GM19467 (cell line): Measurements from ENCODE around the gene SCAI.
"Not testable (repeated sequence)": the region's sequence is repeated elsewhere in the genome, so short reads cannot be mapped to it uniquely, and the experiment has no call there.

ENCODE experiments used
- ATAC-seq: cut with Tn5 transposase; IDR thresholded peaks from one replicate; pipeline ENCODE4 v1.9.1; 2021; ENCODE audit warnings: mild to moderate bottlenecking, moderate library complexity; ENCODE audit not compliant: unreplicated experiment

SCAI gene

GRCh38 chr9:124950050-124950718 lies 193.1 kb downstream of the SCAI start:
- ATAC-seq: no peak

GRCh38 chr9:124949387-124949786 lies 193.9 kb downstream of the SCAI start:
- no peak for ATAC-seq

DNA sequence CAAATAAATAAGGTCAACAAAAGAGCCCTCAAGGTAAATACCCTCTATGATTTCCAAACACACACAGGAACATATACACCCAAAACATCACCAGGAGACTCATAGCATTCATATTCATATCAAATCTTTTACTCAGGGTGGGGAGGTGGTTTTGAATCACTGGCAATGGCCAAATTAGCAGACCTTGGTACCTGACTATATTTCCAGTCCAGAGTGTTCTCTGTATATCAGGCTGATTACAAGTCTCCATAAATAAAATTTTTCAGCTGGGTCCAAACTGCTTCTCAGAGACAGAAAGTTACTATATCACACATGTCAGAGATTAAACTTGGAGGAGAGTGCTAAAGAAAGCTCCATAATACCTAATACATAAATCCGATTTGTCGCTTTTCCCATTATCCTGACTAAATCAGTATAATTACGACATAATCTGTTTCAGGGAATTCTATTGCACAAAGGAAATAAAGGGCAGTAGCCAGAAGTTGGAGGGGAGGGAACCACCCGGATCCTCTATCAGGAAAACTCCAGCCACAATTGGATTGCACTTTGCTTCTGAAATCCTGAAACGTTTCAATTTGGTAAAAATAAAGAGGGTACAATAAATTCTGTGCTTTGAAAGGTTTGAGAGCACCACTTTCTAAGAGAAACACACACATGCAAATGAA lies 195.5 kb downstream of the SCAI start:
- ATAC-seq: no peak

- ATAC-seq: no peak
Measured at GRCh38 chr9:124946167-124946566, 197.2 kb downstream of the SCAI start.

DNA sequence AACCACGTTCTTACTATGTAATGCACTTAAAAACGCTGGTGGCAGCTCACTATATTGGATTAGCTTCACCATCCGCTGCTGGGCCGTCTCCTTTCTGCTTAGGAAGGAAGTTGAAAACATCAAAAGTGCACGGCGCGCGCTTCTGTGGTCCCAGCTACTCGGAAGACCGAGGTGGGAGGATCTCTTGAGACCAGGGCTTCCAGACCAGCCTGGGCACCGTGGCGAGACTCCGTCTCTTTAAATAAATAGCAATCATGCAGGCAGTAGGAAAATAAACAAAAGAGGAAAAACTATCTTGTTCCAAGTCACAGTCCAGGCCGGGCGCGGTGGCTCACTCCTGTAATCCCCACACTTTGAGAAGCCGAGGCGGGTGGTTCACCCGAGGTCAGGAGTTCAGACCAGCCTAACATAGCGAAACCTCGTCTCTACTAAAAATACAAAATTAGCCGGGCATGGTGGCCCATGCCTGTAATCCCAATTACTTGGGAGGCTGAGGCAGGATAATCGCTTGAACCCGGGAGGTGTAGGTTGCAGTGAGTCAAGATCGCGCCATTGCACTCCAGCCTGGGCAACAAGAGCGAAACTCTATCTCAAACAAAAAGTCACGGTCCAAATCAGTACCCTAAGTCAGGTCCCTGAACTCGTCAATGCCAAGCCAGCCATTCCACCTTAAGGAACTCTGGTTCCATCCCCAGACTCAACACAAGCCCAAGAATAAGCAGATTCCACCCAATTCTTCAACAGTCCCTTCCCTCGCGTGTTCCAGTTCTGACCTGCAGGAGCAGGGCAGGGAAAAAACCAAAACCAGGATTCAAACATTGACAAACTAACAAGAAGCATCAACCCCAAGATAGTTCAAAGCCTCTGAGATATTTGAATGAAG lies 201.4 kb downstream of the SCAI start:
- ATAC-seq: peak; percentile 25

- peak; percentile 76 for ATAC-seq
Measured at GRCh38 chr9:124940894-124941678, 202.2 kb downstream of the SCAI start, which contains the start of gene GOLGA1. Gene GOLGA1 (minus strand): TSS chr9:124941083. CDS start chr9:124938711, 2,372 bp downstream.

- peak; percentile 9 for ATAC-seq
Measured at GRCh38 chr9:124940521-124940893, 202.8 kb downstream of the SCAI start.

DNA sequence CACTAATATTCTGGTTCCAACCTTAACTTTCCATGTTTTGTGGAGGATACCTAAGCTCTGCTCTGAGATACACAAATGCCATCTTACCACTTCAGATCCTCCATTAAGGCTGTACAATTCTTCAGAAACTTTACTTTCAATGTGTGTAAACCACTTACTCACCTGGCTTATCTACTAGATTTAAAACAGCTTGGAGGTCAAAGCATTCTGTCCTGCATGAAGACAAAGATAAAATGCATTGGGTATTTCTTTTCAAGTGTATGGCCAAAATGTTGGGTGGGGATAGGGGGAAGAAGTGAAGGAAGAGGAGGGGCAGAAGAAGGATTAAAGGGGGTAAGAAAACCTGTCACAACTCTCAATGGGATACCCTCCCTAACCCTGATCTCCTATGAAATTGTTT lies 203.4 kb downstream of the SCAI start:
- no peak for ATAC-seq

- no peak for ATAC-seq
Measured at GRCh38 chr9:124934290-124934689, 209.0 kb downstream of the SCAI start.

DNA sequence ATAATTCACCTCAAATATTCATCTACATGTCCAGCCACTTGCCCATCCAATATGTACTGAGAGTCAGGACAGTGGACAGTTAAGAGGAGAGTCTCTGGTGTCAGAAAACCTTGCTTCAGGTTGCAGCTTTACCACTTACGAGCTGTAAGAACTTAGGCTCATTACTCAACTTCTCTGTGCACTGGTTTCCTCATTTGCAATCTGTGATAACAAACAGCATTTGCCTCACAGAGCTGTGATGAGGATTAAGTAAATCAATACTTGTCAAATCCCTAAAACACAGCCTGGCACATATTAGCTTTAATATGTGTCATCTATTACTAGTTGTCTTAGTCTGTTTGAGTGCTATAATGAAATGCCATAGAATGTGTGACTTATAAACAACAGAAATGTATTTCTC lies 211.0 kb downstream of the SCAI start:
- no peak for ATAC-seq

- no peak for ATAC-seq
Measured at GRCh38 chr9:124929464-124929863, 213.9 kb downstream of the SCAI start.

- ATAC-seq: no peak
Measured at GRCh38 chr9:124928116-124928515, 215.2 kb downstream of the SCAI start.

DNA sequence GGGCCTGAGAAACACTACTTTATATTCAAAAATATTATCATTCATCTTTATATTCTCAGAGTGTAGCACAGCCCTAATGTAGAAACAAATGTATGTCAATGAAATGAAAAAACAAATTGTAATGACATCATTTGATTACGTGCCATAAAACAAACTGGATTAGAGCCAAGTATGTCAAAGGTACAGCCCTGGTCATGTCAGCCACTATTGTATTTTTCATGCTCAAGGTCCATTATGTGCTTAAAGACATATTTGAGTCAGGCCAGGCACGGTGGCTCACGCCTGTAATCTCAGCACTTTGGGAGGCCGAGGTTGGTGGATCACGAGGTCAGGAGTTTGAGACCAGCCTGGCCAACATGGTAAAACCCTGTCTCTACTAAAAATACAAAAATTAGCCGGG lies 222.9 kb downstream of the SCAI start:
- not testable (repeated sequence) for ATAC-seq

DNA sequence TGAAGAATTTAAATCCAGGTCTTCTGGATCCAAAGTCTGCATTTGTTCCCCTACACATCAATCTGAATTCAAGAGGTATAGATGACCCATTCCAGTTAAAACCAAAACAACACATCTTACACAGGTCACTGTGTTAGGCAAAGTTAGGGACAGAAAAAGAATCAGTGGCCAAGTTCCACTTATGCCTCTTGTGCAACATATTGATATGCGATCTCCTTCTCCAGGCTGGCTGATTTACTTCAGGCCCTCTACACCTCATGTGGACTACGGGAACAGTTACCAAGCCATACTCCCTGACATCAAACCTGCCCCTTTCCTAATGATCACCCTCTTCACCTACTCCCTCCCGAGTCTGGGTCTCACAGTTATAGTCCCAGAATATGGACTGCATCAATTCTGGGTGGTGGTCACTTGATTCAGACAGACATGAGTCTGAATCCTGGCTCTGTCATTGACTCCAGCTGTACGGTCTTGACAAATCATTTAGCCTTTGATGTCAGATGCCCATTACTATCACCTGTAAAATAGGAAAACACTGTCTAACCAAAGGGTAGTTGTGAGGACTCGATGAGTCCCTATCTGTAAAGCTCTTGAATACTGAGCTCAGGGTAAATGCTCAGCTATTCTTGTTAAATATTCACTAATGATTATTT lies 228.4 kb downstream of the SCAI start:
- no peak for ATAC-seq

DNA sequence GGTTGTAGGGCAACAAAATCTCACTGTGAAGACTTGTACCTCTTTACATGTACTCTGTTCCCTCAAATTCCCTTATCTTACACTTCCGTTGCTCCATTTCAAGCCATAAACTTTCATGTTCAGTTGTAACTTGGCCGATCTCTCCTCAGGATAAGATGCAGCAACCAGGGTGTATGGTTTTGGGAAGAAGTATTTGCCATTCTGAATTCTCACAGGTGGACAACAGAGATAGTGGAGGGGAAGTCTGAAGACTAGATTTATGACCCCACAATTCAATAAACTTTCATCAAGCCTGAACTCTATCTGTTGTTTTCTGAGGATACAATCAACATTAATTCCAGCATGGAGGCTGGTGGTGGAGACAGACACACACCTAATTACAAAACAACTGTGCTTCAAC lies 229.9 kb downstream of the SCAI start:
- ATAC-seq: no peak

DNA sequence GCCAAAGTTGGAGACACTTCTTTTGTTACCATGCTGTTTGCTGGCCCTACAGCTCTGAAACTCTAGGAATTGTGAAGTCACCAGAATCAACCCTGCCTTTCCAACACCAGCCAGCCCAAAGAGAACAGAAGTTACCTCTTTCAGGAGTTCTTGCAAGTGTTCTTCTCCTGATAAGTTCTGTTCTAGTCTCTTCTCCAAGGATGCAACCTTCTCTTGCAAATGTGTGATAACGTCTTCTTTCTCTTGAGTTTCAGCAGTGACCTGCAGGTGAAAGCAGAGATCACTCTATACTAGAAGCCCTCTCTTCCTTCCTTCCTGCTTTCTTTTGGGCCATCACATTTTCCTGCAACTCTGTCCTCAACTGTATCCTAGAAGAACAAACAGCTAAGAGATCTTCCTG lies 231.6 kb downstream of the SCAI start:
- no peak for ATAC-seq

DNA sequence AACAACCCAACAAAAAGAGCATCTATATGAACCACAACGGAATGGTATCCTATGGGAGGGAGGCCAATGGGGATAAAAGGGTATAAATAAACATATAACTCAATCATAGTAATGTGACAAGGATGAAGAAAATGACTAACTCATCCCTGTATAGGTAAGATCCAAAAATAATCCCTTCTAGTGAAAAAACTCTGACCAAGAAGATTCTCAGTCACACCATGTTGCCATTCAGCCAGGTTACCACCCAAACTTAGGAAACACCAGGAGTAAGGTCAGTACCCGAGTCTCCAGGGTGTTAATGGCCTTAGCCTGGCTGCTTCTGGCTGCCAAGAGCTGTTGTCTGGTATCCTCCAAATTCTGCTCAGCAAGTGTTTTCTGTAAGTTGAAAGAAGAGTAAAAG lies 235.2 kb downstream of the SCAI start:
- no peak for ATAC-seq

- ATAC-seq: no peak
Measured at GRCh38 chr9:124906966-124907365, 236.4 kb downstream of the SCAI start.

- ATAC-seq: no peak
Measured at GRCh38 chr9:124899845-124900244, 243.5 kb downstream of the SCAI start.
